ENCODE measurements around the gene PRSS23.

DNA sequence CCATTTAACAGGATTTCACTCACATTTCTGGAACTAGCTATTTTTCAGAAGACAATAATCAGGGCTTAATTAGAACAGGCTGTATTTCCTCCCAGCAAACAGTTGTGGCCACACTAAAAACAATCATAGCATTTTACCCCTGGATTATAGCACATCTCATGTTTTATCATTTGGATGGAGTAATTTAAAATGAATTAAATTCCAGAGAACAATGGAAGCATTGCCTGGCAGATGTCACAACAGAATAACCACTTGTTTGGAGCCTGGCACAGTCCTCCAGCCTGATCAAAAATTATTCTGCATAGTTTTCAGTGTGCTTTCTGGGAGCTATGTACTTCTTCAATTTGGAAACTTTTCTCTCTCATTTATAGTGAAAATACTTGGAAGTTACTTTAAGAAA lies 9.2 kb downstream of the PRSS23 start:
- TF ChIP-seq, protein P1, sequence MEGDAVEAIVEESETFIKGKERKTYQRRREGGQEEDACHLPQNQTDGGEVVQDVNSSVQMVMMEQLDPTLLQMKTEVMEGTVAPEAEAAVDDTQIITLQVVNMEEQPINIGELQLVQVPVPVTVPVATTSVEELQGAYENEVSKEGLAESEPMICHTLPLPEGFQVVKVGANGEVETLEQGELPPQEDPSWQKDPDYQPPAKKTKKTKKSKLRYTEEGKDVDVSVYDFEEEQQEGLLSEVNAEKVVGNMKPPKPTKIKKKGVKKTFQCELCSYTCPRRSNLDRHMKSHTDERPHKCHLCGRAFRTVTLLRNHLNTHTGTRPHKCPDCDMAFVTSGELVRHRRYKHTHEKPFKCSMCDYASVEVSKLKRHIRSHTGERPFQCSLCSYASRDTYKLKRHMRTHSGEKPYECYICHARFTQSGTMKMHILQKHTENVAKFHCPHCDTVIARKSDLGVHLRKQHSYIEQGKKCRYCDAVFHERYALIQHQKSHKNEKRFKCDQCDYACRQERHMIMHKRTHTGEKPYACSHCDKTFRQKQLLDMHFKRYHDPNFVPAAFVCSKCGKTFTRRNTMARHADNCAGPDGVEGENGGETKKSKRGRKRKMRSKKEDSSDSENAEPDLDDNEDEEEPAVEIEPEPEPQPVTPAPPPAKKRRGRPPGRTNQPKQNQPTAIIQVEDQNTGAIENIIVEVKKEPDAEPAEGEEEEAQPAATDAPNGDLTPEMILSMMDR (IDR thresholded peaks at IDR 0.05): no peak
- no peak for TF ChIP-seq EP300 (IDR thresholded peaks at IDR 0.05)

All from tibial nerve (tissue), 4 donors.